GM10847 (cell line): ENCODE results near the gene BMP8A.

Source experiments
- POLR2A ChIP-seq: IDR thresholded peaks from 2 replicates; pipeline ENCODE4 v1.6.1; 2011; ENCODE audit not compliant: insufficient read length; ENCODE audit errors: extremely low read depth

BMP8A gene

DNA sequence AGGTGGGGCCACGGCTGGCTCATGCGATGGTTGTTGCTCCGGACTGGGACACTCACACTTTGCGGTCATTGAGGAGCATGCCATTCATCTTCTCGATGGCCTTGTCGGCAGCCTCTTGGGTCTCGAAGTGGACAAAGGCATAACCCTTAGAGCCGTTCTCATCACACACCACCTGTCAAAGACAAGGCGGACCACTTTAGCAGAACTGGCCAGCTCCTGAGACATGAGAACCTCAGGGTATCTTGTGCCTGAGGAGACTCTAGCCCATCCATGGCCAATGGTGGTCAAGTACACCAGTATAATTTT is 79.7 kb downstream of the BMP8A start:
- TF ChIP-seq POLR2A = no peak

- TF ChIP-seq POLR2A = no peak
These were observed 81.1 kb downstream of the BMP8A start for GRCh38 chr1:39572379-39573096.

GRCh38 chr1:39573097-39573465 is 81.6 kb downstream of the BMP8A start:
- no peak for TF ChIP-seq POLR2A

DNA sequence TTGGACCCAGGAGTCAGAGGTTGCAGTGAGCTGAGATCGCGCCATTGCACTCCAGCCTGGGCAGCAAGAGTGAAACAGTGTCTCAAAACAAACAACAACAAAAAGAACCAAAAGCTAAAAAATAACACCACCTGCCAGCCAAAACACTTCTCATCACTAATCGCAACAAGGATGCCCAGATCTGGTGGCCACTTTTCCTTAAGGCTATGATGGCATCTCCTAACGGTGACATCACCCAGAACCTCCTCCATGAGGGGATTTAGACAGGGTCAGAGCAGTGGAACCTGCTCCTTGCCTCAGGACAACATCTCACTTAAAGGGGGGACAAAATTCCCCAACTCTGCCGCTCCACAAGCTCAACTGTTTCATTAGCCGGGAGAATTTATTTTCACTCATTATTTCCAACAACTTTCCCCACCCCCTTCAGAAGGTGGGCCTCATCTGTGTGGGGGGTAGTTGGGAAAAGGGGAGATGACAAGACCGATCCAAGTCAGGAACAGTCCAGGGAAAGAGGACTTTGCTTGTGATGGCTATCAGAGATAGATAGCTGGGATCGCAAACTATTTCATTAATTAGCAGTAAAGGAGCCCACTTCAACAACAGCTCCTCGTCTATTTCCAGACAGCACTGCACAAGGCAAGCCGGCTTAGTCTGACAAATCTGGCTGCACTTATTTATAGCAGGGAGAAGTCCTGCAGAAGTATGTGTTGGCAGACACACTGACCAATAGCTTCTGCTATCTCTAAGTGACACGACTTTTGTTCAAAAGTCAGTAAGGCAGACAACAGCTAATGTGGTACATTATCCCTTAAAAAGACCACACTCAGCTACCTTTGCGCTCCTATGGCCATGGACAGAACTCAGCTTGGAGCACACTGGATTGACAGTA is 82.5 kb downstream of the BMP8A start:
- TF ChIP-seq POLR2A = no peak

GRCh38 chr1:39574646-39575045 is 83.2 kb downstream of the BMP8A start:
- TF ChIP-seq POLR2A = no peak
